Neural crest cell (in vitro differentiated cells): Measurements from ENCODE around the gene NLGN2. TPM values are rescaled to one million over a fixed set of nuclear protein-coding genes. Genes with fewer than 3 reads are reported as not detected.

Experiments used
- DNase-seq: peaks from one replicate; pipeline ENCODE4 v3.0.0; 2021; ENCODE audit warnings: low read depth, mixed read lengths, low spot score
- H3K27ac Mint-ChIP-seq: one replicate; pipeline ENCODE4 v1.8.0; 2021; ENCODE audit warnings: mild to moderate bottlenecking, mixed read lengths; ENCODE audit not compliant: unreplicated experiment
- H3K27me3 Mint-ChIP-seq: 2 replicates; pipeline ENCODE4 v1.8.0; 2021; ENCODE audit warnings: low read depth, mild to moderate bottlenecking, mixed read lengths
- H3K36me3 Mint-ChIP-seq: 2 replicates; pipeline ENCODE4 v1.8.0; 2021; ENCODE audit warnings: low read depth, mild to moderate bottlenecking, mixed read lengths
- H3K4me1 Mint-ChIP-seq: 2 replicates; pipeline ENCODE4 v1.8.0; 2021; ENCODE audit warnings: mixed read lengths
- H3K4me3 Mint-ChIP-seq: one replicate; pipeline ENCODE4 v1.8.0; 2021; ENCODE audit warnings: mild to moderate bottlenecking, mixed read lengths
- H3K9me3 Mint-ChIP-seq: 2 replicates; pipeline ENCODE4 v1.8.0; 2021; ENCODE audit warnings: mixed read lengths
- CTCF ChIP-seq: fragments of 200-600 bp; sonication (generic); conservative IDR thresholded peaks from 2 replicates; pipeline ENCODE4 v1.5.0; 2021; ENCODE audit warnings: antibody characterized with exemption, mild to moderate bottlenecking
- total RNA-seq: library from RNA; stranded (reverse); gene quantifications from 2 replicates; pipeline ENCODE4 v1.2.1, GENCODE V29; 2021

Gene NLGN2
- total RNA-seq, 1 donor from 2014 or later, result 106 TPM

GRCh38 chr17:7413346-7413985 lies 5.8 kb downstream of the NLGN2 start:
- H3K36me3 Mint-ChIP-seq, result peaks cover 14% of the 10 kb centered on the region
- no peak for DNase-seq
- H3K27ac Mint-ChIP-seq, result no peak overlapping the region
- H3K4me1 Mint-ChIP-seq, result peaks cover 23% of the 10 kb centered on the region
- TF ChIP-seq CTCF, result no peak
- H3K4me3 Mint-ChIP-seq, result peak overlapping the region; percentile 6
- H3K9me3 Mint-ChIP-seq, result no peaks in the 10 kb centered on the region
- no peaks in the 10 kb centered on the region for H3K27me3 Mint-ChIP-seq

GRCh38 chr17:7414837-7415236 lies 7.2 kb downstream of the NLGN2 start:
- Mint-ChIP-seq H3K4me3 (no peak overlapping the region), H3K4me1 (peaks cover 37% of the 10 kb centered on the region), H3K9me3 (no peaks in the 10 kb centered on the region), H3K36me3 (peaks cover 6% of the 10 kb centered on the region), H3K27ac (no peak overlapping the region), H3K27me3 (peaks cover under 1% of the 10 kb centered on the region)
- no peak for DNase-seq
- TF ChIP-seq CTCF, result no peak

GRCh38 chr17:7415784-7416183 lies 8.1 kb downstream of the NLGN2 start:
- Mint-ChIP-seq H3K27ac (no peak overlapping the region), H3K27me3 (peaks cover 2% of the 10 kb centered on the region), H3K4me3 (no peak overlapping the region), H3K4me1 (peaks cover 47% of the 10 kb centered on the region), H3K36me3 (no peaks in the 10 kb centered on the region), H3K9me3 (no peaks in the 10 kb centered on the region)
- no peak for TF ChIP-seq CTCF
- no peak for DNase-seq

GRCh38 chr17:7416323-7416722 lies 8.7 kb downstream of the NLGN2 start:
- no peak for DNase-seq
- no peaks in the 10 kb centered on the region for H3K9me3 Mint-ChIP-seq
- no peak overlapping the region for H3K4me3 Mint-ChIP-seq
- TF ChIP-seq CTCF, result no peak
- no peak overlapping the region for H3K27ac Mint-ChIP-seq
- no peaks in the 10 kb centered on the region for H3K36me3 Mint-ChIP-seq
- peaks cover 2% of the 10 kb centered on the region for H3K27me3 Mint-ChIP-seq
- H3K4me1 Mint-ChIP-seq, result peaks cover 49% of the 10 kb centered on the region

GRCh38 chr17:7417056-7417655 lies 9.5 kb downstream of the NLGN2 start:
- Mint-ChIP-seq H3K4me3 (no peak overlapping the region), H3K27me3 (peaks cover 2% of the 10 kb centered on the region), H3K27ac (no peak overlapping the region), H3K4me1 (peaks cover 47% of the 10 kb centered on the region), H3K36me3 (no peaks in the 10 kb centered on the region), H3K9me3 (no peaks in the 10 kb centered on the region)
- TF ChIP-seq CTCF, result no peak
- DNase-seq, result no peak
